ENCODE results near the gene GOPC.

- TF ChIP-seq RFX5 (IDR thresholded peaks at IDR 0.05; ENCODE audit: borderline replicate concordance, low read depth, low read length) = no peak
- no peak for TF ChIP-seq RXRA (IDR thresholded peaks at IDR 0.05; ENCODE audit: insufficient read depth, low read depth, low read length)
- TF ChIP-seq FOSL1 (IDR thresholded peaks at IDR 0.05; ENCODE audit: insufficient read depth, low read depth, low read length) = no peak
- no peak for TF ChIP-seq YY1 (IDR thresholded peaks at IDR 0.05; ENCODE audit: low read depth, low read length)
- no peak for TF ChIP-seq CTCF (IDR thresholded peaks at IDR 0.05; ENCODE audit: control extremely low read depth in 1 of 3, insufficient read depth in 1 of 3, low read depth in 1 of 3, low read length in 3 of 3)
- TF ChIP-seq POLR2A (IDR thresholded peaks at IDR 0.05; ENCODE audit: control extremely low read depth in 1 of 2, low read depth in 2 of 2, low read length in 2 of 2) = no peak
- TF ChIP-seq KDM1A (IDR thresholded peaks at IDR 0.05; ENCODE audit: borderline replicate concordance, low read length) = no peak
- TF ChIP-seq EZH2 (IDR thresholded peaks at IDR 0.05; ENCODE audit: low read depth, low read length, severe bottlenecking) = no peak
- no peak for TF ChIP-seq SIN3A (conservative IDR thresholded peaks at IDR 0.05 in 1 of 2, IDR thresholded peaks at IDR 0.05 in 1 of 2; ENCODE audit: low read depth in 1 of 2, low read length in 2 of 2)
- no peak for TF ChIP-seq SIX5 (IDR thresholded peaks at IDR 0.05; ENCODE audit: low read depth, low read length)
- no peak for TF ChIP-seq SP1 (IDR thresholded peaks at IDR 0.05; ENCODE audit: low read depth, low read length)
- no peak for TF ChIP-seq JUN (IDR thresholded peaks at IDR 0.05; ENCODE audit: low read depth, low read length)
- no peak for TF ChIP-seq CHD2 (IDR thresholded peaks at IDR 0.05; ENCODE audit: low read length)
Observed at GRCh38 chr6:117592983-117593759, 9.1 kb downstream of the GOPC start.
